Activated CD8-positive, alpha-beta T cell treated with anti-CD3 and anti-CD28 coated beads, Interleukin-2, amount 10 ng/mL, durations not matched to agents 7 days and 5 days (primary cell): ENCODE measurements around the gene PMF1. TPM values are rescaled to one million over a fixed set of nuclear protein-coding genes. Genes with fewer than 3 reads are reported as not detected.

ENCODE experiments used
- ATAC-seq: fragments of 150-1000 bp; cut with Tn5 transposase; one replicate; pipeline ENCODE4 v1.10.0; 2021; ENCODE audit warnings: moderate library complexity
- CTCF ChIA-PET: fragments of 350-600 bp; sonication (Branson Sonifier 250); formaldehyde crosslinking; loops from one replicate; lab custom pipeline; 2021; ENCODE audit warnings: antibody characterized with exemption; lab: Charles Lee
- POLR2A ChIA-PET: fragments of 350-600 bp; sonication (Branson Sonifier 250); formaldehyde crosslinking; loops from one replicate; lab custom pipeline; 2021; ENCODE audit warnings: antibody characterized with exemption; lab: Charles Lee
- DNase-seq: peaks from one replicate; pipeline ENCODE4 v3.0.0-alpha.2; 2020
- H3K27ac Mint-ChIP-seq: one replicate; pipeline ENCODE4 v1.8.0; 2021; ENCODE audit warnings: mild to moderate bottlenecking, mixed read lengths
- H3K27me3 Mint-ChIP-seq: one replicate; pipeline ENCODE4 v1.8.0; 2021; ENCODE audit warnings: low read depth, mixed read lengths
- H3K36me3 Mint-ChIP-seq: one replicate; pipeline ENCODE4 v1.8.0; 2021; ENCODE audit warnings: low read depth, mixed read lengths
- H3K4me1 Mint-ChIP-seq: one replicate; pipeline ENCODE4 v1.8.0; 2021; ENCODE audit warnings: low read depth, mixed read lengths
- H3K4me3 Mint-ChIP-seq: one replicate; pipeline ENCODE4 v1.8.0; 2021; ENCODE audit warnings: mild to moderate bottlenecking, mixed read lengths
- H3K9me3 Mint-ChIP-seq: one replicate; pipeline ENCODE4 v1.8.0; 2022; ENCODE audit warnings: mixed read lengths; ENCODE audit not compliant: insufficient read depth
- total RNA-seq, 2 experiments: library from RNA; stranded (reverse); gene quantifications; one replicate each; pipeline ENCODE4 v1.2.3, GENCODE V29; 2021

The PMF1 gene, protein sequence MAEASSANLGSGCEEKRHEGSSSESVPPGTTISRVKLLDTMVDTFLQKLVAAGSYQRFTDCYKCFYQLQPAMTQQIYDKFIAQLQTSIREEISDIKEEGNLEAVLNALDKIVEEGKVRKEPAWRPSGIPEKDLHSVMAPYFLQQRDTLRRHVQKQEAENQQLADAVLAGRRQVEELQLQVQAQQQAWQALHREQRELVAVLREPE
- 10 to 100 TPM; 72.3 to 77.3 TPM for total RNA-seq

DNA sequence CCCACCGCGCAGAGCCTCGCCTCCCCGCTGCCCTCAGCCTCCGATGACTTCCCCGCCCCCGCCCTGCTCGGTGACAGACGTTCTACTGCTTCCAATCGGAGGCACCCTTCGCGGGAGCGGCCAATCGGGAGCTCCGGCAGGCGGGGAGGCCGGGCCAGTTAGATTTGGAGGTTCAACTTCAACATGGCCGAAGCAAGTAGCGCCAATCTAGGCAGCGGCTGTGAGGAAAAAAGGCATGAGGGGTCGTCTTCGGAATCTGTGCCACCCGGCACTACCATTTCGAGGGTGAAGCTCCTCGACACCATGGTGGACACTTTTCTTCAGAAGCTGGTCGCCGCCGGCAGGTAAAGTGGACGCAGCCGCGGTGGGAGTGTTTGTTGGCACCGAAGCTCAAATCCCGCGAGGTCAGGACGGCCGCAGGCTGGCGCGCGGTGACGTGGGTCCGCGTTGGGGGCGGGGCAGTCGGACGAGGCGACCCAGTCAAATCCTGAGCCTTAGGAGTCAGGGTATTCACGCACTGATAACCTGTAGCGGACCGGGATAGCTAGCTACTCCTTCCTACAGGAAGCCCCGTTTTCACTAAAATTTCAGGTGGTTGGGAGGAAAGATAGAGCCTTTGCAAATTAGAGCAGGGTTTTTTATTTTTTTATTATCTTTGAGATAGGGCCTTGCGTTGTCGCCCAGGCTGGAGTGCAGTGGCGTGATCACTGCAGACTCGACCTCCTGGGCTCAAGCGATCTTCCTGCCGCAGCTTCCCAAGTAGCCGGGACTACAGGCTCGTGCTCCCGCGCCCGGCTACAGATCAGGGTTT is at the start of gene PMF1:
TSS of gene PMF1 (plus strand) at position 175 of the 811 bp plus-strand sequence. CDS start at position 184, 9 bp downstream.
- Mint-ChIP-seq H3K27ac (peak within 1 kb of the TSS; percentile 99), H3K4me1 (peaks cover 45% of the 10 kb centered on the region), H3K27me3 (no peaks in the 10 kb centered on the region), H3K36me3 (peaks cover 66% of the 10 kb centered on the region), H3K9me3 (no peaks in the 10 kb centered on the region), H3K4me3 (peak within 1 kb of the TSS; percentile 96)
- DNase-seq = peak; percentile 98
- ChIA-PET POLR2A (interaction anchor here (0.6 to 6.9 kb wide), 22 partner anchors 9 to 1793 kb away, joined by 3 to 195 read pairs (median 4); partner anchors contain the start of genes PAQR6, SEMA4A, SLC25A44 and SMG5), CTCF (interaction anchor here (0.6 to 4.9 kb wide), 18 partner anchors 9 to 616 kb away, joined by 3 to 68 read pairs (median 3); partner anchors contain the start of genes SLC25A44 and SMG5)
- peak; percentile 96 for ATAC-seq

DNA sequence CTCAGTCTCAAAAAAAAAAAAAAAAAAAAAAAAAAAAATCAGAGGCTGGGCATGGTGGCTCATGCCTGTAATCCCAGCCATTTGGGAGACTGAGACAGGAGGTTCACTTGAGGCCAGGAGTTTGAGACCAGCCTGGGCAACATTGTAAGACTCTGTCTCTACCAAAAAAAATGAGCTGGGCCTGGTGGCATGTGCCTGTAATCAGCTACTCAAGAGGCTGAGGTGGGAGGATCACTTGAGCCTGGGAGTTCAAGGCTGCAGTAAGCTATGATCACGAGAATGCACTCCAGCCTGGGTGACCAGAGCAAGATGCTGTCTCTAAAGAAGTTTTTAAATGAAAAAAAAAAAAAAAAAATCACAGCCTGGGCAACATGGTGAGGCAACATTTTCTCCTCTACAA is 49.1 kb upstream of the PMF1 start:
- ATAC-seq (no peak), DNase-seq (no peak)
- no peak overlapping the region for H3K27ac Mint-ChIP-seq
- CTCF ChIA-PET = interaction anchor here (1.0 to 2.2 kb wide), 5 partner anchors 8 to 62 kb away, joined by 3 to 9 read pairs (median 5); no protein-coding TSS in a partner anchor
- peaks cover 32% of the 10 kb centered on the region for H3K4me1 Mint-ChIP-seq
- no peaks in the 10 kb centered on the region for H3K9me3 Mint-ChIP-seq
- H3K27me3 Mint-ChIP-seq = no peaks in the 10 kb centered on the region
- POLR2A ChIA-PET = interaction anchor here (1.1 to 2.8 kb wide), 2 partner anchors 9 to 118 kb away, joined by 3 to 10 read pairs; partner anchors contain the start of genes SEMA4A and SMG5
- peaks cover 49% of the 10 kb centered on the region for H3K36me3 Mint-ChIP-seq
- H3K4me3 Mint-ChIP-seq = no peak overlapping the region

DNA sequence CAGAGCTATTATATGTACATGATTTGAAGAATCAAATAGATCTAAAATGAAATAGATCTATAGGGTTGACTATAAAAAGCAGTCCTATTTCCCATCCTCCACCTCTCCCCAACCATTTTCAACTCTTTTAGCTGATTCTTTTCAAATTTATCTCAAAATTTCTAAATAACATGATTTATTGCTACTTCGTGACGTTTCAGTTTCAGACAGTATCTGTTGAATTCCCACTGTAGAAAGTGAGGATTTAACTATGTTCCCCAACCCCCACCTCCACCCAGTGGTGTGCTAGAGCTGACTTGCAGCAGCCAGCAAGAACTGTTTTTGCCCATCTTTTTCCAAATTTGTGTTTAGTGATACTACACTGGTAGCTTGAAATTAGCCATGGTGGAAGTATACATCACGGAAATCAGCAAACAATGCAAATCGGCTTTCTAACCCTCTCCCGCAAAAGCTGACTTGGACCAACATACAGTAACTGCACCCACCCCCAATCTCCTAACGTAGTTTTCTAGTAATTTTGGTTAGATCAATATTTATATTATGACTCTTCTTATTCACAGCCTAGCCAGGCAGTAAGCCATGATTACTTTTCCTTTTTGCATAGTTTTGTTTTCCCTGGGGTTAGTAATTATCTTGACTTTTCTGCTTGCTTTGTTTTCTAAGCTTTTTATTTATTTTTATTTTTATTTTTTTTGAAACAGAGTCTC is 48.5 kb upstream of the PMF1 start:
- no peak for DNase-seq
- H3K4me3 Mint-ChIP-seq = no peak overlapping the region
- peaks cover 45% of the 10 kb centered on the region for H3K36me3 Mint-ChIP-seq
- ChIA-PET POLR2A (interaction anchor here (0.8 to 2.8 kb wide), 3 partner anchors 8 to 118 kb away, joined by 3 to 10 read pairs (median 3); partner anchors contain the start of genes SEMA4A and SMG5), CTCF (interaction anchor here (1.0 to 2.2 kb wide), 6 partner anchors 8 to 98 kb away, joined by 3 to 9 read pairs (median 5); no protein-coding TSS in a partner anchor)
- no peaks in the 10 kb centered on the region for H3K27me3 Mint-ChIP-seq
- no peaks in the 10 kb centered on the region for H3K9me3 Mint-ChIP-seq
- peaks cover 27% of the 10 kb centered on the region for H3K4me1 Mint-ChIP-seq
- no peak for ATAC-seq
- H3K27ac Mint-ChIP-seq = no peak overlapping the region

DNA sequence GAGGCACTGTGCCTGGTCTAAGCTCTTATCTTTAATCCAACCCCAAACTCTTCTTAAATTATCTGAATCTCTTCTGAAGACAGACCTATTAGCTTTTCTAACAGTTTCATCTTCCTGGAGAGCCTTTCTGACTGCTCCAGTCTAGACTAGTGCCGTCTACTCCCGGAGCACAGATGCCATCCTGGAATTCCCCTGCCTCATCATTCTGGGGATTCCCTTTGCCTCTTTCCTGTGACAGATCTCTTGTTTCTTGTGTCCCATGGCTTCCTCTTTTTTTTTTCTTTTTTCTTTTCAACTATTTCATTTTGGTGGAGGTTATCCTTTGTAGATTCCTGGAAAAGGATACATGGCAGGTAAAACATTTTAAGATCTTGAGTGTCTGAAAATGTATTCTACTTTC is 47.7 kb upstream of the PMF1 start:
- no peak for DNase-seq
- ChIA-PET CTCF (interaction anchor here (1.1 to 2.2 kb wide), 3 partner anchors 19 to 99 kb away, joined by 3 to 9 read pairs (median 6); no protein-coding TSS in a partner anchor), POLR2A (interaction anchor here (0.6 to 2.8 kb wide), 4 partner anchors 9 to 191 kb away, joined by 3 to 10 read pairs (median 4); partner anchors contain the start of genes SEMA4A and SMG5)
- no peak for ATAC-seq
- no peaks in the 10 kb centered on the region for H3K27me3 Mint-ChIP-seq
- H3K27ac Mint-ChIP-seq = no peak overlapping the region
- H3K4me3 Mint-ChIP-seq = no peak overlapping the region
- H3K4me1 Mint-ChIP-seq = peaks cover 19% of the 10 kb centered on the region
- no peaks in the 10 kb centered on the region for H3K9me3 Mint-ChIP-seq
- peaks cover 41% of the 10 kb centered on the region for H3K36me3 Mint-ChIP-seq

DNA sequence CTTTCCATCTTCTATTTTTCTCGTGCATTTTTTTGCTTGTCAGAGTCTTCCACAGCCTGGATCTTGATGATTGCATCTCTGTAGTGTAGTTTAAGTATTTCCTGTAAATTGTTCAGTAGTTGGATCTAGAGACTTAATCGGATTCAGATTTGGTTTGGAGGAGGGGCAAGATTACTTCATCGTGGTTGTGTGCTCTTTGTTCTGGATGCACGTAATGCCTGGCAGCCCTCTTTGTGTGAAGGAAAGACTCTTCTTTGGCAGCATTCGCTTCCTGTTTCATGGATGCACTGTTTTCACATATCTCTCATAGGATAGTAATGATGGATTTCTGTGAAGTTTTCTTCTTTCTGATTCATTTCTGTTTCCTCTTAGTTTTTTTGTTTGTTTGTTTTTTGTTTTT is 45.3 kb upstream of the PMF1 start:
- H3K4me1 Mint-ChIP-seq = peaks cover 6% of the 10 kb centered on the region
- no peak overlapping the region for H3K4me3 Mint-ChIP-seq
- H3K36me3 Mint-ChIP-seq = peaks cover 39% of the 10 kb centered on the region
- ChIA-PET CTCF (no interaction called here), POLR2A (no interaction called here)
- peak overlapping the region; percentile 20 for H3K27ac Mint-ChIP-seq
- DNase-seq (no peak), ATAC-seq (no peak)
- no peaks in the 10 kb centered on the region for H3K27me3 Mint-ChIP-seq
- no peaks in the 10 kb centered on the region for H3K9me3 Mint-ChIP-seq

DNA sequence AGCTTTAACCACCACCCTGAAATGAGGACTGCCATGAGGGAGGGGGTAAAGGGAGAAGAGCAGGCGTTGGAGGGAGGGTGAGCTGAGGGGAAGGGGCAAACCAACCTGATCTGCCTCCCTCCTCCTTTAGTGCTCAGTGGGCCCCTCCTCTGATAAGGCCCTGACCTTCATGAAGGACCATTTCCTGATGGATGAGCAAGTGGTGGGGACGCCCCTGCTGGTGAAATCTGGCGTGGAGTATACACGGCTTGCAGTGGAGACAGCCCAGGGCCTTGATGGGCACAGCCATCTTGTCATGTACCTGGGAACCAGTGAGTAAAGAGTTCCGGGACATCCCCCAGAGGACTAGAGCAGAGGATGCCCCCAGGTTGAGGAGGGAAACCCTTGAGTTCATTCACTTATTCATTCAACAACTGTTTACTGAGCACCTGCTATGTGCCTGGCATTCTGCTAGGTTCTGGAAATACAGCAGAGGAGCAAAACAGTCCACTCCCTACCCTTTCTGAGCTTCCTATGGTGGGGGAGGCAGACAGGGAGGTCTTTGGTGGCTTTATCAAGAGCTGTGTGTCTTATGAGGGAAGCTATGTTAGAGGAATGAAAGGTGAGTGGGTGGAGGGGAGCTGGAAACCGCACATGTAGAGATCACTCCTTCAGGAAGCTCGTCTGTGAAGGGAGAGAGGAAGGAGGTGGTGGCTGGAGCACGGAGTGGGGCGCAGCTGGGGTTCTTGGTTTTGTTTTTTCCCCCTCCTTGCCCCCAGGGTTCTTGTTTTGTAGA is 39.9 kb upstream of the PMF1 start:
- H3K4me3 Mint-ChIP-seq = no peak overlapping the region
- CTCF ChIA-PET = interaction anchor here (0.9 to 1.8 kb wide), 5 partner anchors 14 to 53 kb away, joined by 3 to 8 read pairs (median 4); partner anchors contain the start of gene SEMA4A
- DNase-seq (no peak), ATAC-seq (no peak)
- no peaks in the 10 kb centered on the region for H3K27me3 Mint-ChIP-seq
- H3K9me3 Mint-ChIP-seq = no peaks in the 10 kb centered on the region
- POLR2A ChIA-PET = interaction anchor here (1.1 kb wide), 1 partner anchor 21 kb away, joined by 3 read pairs; the partner anchor contains the start of gene SLC25A44
- peaks cover 18% of the 10 kb centered on the region for H3K36me3 Mint-ChIP-seq
- peaks cover 21% of the 10 kb centered on the region for H3K4me1 Mint-ChIP-seq
- peak overlapping the region; percentile 20 for H3K27ac Mint-ChIP-seq

DNA sequence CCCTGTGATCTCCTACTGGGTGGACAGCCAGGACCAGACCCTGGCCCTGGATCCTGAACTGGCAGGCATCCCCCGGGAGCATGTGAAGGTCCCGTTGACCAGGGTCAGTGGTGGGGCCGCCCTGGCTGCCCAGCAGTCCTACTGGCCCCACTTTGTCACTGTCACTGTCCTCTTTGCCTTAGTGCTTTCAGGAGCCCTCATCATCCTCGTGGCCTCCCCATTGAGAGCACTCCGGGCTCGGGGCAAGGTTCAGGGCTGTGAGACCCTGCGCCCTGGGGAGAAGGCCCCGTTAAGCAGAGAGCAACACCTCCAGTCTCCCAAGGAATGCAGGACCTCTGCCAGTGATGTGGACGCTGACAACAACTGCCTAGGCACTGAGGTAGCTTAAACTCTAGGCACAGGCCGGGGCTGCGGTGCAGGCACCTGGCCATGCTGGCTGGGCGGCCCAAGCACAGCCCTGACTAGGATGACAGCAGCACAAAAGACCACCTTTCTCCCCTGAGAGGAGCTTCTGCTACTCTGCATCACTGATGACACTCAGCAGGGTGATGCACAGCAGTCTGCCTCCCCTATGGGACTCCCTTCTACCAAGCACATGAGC is 36.1 kb upstream of the PMF1 start:
- peaks cover 15% of the 10 kb centered on the region for H3K36me3 Mint-ChIP-seq
- H3K27me3 Mint-ChIP-seq = no peaks in the 10 kb centered on the region
- ATAC-seq = no peak
- DNase-seq = no peak
- ChIA-PET POLR2A (interaction anchor here (1.0 kb wide), 1 partner anchor 36 kb away, joined by 3 read pairs; the partner anchor contains the start of gene PMF1), CTCF (no interaction called here)
- peaks cover 28% of the 10 kb centered on the region for H3K4me1 Mint-ChIP-seq
- H3K9me3 Mint-ChIP-seq = no peaks in the 10 kb centered on the region
- H3K4me3 Mint-ChIP-seq = no peak overlapping the region
- H3K27ac Mint-ChIP-seq = no peak overlapping the region

DNA sequence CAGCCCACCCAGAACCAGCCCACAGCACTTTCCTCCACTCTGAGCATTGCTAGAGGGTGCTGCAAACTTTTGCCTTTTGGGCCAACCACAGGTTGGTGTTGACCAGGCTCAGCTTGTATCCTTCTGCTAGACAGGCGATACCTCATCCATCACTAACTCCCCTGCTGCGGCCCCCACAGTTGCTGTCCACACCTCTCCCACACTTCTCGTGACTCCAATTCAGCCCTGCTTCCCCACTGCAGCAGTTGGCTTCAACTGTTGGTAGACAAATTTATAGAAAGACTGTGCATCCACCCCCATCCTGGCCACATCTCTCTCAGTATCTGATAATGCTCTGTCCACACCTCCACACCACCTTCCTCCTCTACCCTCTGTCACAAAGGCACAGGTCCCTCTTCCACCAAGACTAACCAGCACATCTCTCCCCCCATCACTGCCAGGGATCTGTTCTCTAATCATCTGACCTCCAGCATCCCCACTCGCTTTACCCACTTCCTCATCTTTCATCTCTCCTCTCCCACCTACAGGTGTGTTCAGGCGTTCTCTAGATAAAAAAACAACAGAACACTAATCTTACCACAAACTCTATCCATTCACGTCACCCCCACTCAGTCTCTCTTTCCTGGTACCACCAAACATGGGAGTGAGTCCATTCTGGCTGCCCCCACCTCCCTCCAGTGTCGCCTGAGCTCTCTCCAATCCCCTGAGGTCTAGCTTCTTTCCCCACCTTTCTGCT is 34.7 kb upstream of the PMF1 start:
- DNase-seq (peak; percentile 40), ATAC-seq (peak; percentile 84)
- POLR2A ChIA-PET = interaction anchor here (1.0 kb wide), 1 partner anchor 15 kb away, joined by 3 read pairs; no protein-coding TSS in a partner anchor
- peak overlapping the region; percentile 29 for H3K4me3 Mint-ChIP-seq
- H3K27me3 Mint-ChIP-seq = no peaks in the 10 kb centered on the region
- H3K4me1 Mint-ChIP-seq = peaks cover 24% of the 10 kb centered on the region
- CTCF ChIA-PET = interaction anchor here (1.2 to 1.4 kb wide), 2 partner anchors 21 to 47 kb away, joined by 3 to 5 read pairs; no protein-coding TSS in a partner anchor
- H3K36me3 Mint-ChIP-seq = peaks cover 12% of the 10 kb centered on the region
- no peaks in the 10 kb centered on the region for H3K9me3 Mint-ChIP-seq
- H3K27ac Mint-ChIP-seq = peak overlapping the region; percentile 79

DNA sequence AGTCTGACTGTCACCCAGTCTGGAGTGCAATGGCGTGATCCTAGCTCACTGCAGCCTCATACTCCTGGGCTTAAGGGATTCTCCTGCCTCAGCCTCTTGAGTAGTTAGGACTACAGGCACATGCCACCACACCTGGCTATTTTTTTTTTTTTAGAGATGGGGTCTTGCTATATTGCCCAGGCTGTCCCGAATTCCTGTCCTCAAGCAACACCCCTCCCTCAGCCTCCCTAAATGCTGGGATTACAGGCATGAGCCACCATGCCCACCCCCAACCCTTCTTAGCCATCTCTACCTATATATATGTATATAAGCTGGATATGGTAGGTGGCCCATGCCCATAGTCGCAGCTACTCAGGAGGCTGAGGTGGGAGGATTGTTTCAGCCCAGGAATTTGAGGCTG is 32.3 kb upstream of the PMF1 start:
- H3K4me3 Mint-ChIP-seq = no peak overlapping the region
- ChIA-PET POLR2A (no interaction called here), CTCF (no interaction called here)
- no peaks in the 10 kb centered on the region for H3K27me3 Mint-ChIP-seq
- H3K36me3 Mint-ChIP-seq = peaks cover 10% of the 10 kb centered on the region
- no peaks in the 10 kb centered on the region for H3K9me3 Mint-ChIP-seq
- peaks cover 18% of the 10 kb centered on the region for H3K4me1 Mint-ChIP-seq
- ATAC-seq (no peak), DNase-seq (no peak)
- H3K27ac Mint-ChIP-seq = no peak overlapping the region
